ENCODE measurements around the gene FOXK2.
"Not testable (repeated sequence)": the region's sequence is repeated elsewhere in the genome, so short reads cannot be mapped to it uniquely, and the experiment has no call there.

The FOXK2 gene

DNA sequence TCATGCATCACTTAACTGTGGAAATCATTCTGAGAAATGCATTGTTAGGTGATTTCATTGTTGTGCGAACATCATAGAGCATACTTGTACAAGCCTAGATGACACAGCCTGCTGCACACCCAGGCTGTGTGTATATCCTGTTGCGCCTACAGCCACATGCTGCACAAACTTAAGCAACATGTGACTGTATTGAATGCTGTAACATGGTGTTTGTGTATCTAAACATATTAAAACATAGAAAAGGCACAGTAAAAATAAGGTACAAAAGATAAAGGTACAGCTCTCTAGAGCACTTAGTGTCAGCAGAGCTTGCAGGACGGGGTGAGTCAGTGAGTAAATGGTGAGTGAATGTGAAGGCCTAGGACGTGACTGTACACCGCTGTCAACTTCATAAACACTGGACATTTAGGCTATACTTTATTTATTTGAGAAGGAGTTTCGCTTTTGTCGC lies 11.9 kb downstream of the FOXK2 start:
- DNase-seq = no peak

DNA sequence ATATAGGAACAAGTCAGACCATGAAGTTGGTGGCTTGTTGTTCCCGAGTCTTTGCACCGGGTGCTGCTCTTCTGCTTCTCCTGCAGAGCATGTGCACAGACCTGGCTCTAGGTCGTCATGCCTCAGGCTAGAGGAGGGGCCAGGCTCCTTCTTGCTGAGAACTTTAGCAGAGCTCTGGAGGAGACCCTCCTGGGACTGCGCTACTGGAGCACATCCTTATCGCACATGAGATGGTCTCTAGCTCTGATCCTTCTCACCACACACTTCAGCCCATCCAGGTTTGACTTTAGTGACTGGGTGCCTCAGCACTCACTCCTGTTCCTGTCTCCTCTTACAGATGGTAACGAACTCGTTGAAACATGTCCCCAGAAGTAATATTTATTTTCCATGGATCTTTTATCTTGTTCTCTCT lies 14.9 kb downstream of the FOXK2 start:
- no peak for DNase-seq

- peak in 1 of 51 donors; percentile 12 for DNase-seq
Measured at GRCh38 chr17:82536512-82537201, 17.1 kb downstream of the FOXK2 start.

DNA sequence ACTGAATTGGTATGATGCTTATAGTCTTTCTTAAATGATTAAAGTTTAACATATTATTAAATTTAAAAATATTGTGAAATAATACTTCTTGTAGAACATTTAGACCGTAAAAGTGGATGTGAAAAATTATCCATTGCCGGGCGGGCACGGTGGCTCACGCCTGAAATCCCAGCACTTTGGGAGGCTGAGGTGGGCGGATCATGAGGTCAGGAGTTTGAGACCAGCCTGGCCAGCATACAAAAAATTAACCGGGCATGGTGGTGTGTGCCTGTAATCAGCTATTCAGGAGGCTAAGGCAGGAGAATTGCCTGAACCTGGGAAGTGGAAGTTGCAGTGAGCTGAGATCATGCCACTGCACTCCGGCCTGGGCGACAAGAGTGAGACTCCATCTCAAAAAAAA lies 17.7 kb downstream of the FOXK2 start:
- not testable (repeated sequence) for DNase-seq

GRCh38 chr17:82539076-82539475 lies 19.5 kb downstream of the FOXK2 start:
- not testable (repeated sequence) for DNase-seq

DNA sequence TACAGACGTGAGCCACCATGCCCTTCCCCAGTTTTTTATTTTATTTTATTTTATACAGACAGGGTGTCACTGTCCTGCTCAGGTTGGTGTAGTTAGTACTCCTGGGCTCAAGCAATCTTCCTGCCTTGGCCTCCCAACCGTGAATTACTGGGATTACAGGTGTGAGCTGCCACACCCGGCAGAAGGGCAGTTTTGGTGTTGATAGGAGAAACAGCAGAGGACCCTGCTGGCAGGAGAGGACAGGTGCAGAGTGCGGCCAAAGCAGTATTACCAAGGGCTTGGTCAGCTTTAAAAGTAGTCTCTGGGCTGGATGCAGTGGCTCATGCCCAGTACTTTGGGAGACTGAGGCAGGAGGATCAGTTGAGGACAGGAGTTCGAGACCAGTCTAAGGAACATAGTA lies 22.9 kb downstream of the FOXK2 start:
- DNase-seq = no peak

GRCh38 chr17:82544431-82545070 lies 25.0 kb downstream of the FOXK2 start:
- peak in 23 of 51 donors; percentile 14 to 48 (median 29) for DNase-seq

DNA sequence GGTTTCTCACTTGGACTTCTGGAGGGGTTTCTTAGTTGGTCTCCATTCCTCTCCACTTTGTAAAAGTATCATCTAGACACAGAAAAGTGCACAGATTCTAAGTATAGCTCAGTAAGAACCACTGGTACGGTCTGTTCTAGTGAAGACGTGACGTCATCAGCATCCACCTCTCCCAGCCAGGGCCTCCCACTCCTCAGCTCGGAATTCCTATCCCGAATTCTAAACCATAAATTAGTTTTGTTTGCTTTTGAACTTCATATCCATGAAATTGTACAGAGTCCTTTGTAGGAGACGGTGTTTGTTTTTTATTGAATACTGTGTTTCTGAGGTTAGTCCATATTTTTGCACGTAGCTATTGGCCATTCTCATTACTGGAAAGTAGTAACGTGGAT lies 25.5 kb downstream of the FOXK2 start:
- DNase-seq = peak in 2 of 51 donors; percentile 14 to 22

DNA sequence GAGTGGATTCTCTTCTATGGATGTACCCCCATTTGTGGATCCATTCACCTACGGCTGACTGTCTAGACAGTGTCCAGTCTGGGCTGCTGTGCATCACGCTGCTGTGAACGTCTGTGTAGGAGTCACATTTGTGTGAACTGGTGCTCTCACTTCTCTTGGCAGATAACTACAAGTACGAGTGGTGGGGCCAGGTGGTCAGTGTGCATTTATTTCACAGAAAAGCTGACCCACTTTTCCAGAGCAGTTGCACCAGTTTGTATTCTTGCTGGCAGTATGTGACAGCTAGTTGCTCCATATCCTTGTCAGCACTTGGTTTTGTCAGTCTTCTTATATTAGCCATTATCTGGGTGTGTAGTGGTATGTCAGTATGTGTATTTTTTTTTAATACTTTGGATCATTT lies 28.4 kb downstream of the FOXK2 start:
- DNase-seq = no peak

GRCh38 chr17:82548681-82549303 lies 29.3 kb downstream of the FOXK2 start:
- peak in 3 of 51 donors; percentile 14 to 26 (median 18) for DNase-seq

DNA sequence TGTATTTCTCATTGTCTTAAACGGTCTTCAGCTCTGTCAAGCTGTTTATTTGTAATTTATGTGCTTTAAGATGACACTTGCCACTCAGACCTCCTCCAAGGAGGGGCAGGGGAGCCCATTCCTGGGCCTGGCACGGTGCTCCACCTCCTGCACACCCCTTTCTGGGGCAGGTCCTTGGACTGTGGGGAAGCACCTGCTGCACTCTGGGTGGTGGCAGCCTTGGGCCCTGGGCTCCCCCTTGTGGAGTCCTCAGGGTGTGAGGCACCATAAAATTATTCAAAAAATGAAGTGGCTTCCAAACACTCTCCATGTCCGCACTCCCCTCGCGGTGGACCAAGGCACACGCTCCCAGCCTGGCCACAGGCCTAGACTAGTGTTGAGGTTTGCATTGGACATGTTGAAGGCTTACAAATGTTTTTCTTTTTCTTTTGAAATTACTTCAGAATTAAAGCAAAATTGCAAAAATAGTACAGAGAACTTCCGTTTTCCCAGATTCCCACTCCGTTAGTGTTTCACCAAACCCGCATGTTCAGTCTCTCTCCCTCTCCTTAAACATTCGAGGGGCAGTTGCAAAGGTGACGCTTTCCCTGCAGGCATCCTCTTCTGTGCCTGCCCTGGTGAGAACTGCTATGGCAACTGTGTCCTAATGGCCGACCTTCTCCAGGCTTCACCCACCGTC lies 32.4 kb downstream of the FOXK2 start:
- DNase-seq = peak in 30 of 51 donors; percentile 15 to 50 (median 35)

DNA sequence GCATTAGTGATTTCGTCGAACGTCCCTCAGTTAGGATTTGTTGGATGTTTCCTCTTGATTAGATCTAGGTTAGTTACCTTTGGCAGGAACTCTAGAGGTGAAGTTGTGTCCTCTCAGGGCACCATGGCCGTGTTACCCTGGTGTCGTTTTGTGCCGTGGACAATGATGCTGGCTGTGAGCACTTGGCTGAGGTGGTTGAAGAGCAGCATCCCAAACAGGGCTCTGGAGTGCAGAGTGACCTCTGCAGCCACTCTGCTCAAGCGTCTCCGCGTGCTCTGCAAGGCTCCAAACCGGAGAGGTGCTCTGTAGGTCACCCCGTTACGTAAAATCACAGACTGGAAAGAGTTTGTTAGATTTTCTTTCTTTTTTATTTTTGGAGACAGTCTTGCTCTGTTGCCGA lies 33.0 kb downstream of the FOXK2 start:
- DNase-seq = no peak

DNA sequence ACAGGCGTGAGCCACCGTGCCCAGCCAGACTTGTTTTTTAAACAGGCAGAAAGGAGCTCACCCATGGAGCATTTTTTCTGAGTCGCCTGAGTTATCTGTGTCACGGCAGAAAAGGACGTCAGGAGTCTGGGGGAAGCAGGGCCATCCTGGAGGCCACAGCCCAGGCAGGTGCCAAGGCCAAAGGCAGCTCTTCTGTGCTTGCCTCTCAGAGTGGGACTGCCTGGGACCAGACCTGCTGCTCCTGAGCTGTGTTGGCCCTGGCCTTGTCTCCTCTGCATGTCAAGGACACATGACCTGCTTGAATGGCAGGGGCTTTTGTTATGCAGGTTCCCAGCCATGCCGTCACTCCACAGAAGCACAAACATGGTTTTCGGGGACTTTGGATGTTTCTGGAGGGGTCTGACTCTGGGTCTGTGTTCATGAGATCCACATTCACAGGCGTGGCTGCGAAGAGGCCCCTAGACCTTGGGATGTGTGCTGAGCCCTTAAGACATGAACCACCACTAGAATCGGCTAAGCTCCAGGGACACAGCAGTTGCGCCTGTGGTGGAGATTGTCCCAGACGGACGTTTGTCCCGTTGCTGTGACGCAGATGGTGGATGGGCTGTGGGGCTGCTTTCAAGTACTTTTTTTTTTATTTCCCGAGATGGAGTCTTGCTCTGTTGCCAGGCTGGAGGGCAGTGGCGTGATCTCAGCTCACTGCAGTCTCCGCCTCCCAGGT lies 33.8 kb downstream of the FOXK2 start:
- peak in 12 of 51 donors; percentile 10 to 56 (median 28) for DNase-seq

DNA sequence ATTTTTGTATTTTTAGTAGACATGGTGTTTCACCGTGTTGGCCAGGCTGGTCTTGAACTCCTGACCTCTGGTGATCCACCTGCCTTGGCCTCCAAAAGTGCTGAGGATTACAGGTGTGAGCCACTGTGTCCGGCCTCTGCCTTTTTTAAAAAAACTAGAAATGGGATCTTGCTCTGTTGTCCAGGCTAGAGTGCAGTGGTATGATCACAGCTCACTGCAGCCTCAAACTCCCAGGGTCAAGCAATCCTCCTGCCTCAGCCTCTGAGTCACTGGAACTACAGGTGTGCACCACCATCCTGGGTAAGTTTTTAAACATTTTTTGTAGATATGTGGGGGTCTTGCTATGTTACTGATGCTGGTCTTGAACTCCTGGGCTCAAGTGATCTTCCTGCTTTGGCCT lies 38.0 kb downstream of the FOXK2 start:
- not testable (repeated sequence) for DNase-seq

GRCh38 chr17:82559566-82560251 lies 40.2 kb downstream of the FOXK2 start:
- DNase-seq = no peak

DNA sequence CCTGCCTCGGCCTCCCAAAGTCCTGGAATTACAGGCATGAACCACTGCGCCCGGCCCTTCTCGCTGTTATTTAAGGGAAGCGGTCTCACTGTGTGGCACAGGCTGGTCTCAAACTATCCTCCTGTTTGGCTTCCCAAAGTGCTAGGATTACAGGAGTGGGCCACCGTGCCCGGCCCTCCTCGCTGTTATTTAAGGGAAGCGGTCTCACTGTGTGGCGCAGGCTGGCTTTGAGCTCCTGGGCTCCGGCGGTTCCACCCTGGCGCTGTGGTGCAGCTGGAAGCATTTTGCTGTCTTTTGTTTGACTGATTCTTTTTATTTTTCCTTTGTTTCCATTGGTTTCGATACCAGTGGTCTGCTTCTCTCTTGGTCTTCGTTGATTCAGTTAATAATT lies 40.7 kb downstream of the FOXK2 start:
- DNase-seq = peak in 4 of 51 donors; percentile 20 to 38 (median 36)

DNA sequence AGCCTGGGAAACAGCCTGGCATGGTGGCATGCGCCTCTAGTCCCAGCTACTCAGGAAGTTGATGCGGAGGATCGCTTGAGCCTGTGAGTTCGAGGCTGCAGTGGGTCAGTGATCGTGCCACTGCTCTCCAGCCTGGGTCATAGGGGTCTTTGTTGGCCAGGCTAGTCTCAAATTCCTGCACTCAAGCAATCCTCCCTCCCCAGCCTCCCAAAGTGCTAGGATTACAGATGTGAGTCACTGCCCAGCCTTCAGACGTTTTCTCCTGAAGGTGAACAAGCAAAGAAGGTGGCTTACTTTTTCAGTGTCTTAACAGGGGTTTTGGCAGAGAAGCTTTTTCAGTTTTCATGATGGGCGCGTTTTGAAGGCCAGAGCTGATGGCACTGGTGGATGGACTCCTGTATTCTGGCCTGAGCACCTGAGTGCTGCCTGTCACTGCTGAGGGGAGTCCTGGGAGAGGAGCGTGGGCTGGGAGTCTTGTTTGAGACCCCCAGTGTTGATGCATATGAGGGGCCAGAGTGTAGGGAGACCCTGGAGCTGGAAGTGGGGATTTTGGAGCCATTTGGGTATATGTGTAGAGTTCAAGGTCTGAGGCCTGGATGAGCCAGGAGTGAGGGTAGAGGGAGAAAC lies 41.4 kb downstream of the FOXK2 start:
- DNase-seq = no peak

GRCh38 chr17:82561429-82562035 lies 42.0 kb downstream of the FOXK2 start:
- peak in 17 of 51 donors; percentile 6 to 62 (median 35) for DNase-seq

DNA sequence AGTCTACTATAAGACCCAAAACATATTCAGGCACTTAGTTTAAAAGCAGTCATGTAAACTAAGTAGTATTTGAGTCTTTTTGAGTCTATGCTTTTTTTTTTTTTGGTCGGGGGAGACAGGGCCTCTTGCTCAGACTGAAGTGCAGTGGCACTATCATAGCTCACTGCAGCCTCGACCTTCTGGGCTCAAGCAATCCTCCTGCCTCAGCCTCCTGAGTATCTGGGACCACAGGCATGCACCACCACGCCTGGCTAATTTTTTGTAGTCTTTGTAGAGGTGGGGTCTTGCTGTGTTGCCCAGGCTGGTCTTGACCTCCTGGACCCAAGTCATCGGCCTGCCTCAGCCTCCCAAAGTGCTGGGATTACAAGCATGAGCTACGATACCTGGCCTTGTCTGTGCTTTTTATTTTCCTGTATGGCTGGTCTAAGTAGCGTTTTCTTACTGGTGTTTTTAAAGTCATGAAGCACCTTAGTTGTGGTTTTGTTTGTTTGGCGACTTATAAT lies 43.2 kb downstream of the FOXK2 start:
- not testable (repeated sequence) for DNase-seq

DNA sequence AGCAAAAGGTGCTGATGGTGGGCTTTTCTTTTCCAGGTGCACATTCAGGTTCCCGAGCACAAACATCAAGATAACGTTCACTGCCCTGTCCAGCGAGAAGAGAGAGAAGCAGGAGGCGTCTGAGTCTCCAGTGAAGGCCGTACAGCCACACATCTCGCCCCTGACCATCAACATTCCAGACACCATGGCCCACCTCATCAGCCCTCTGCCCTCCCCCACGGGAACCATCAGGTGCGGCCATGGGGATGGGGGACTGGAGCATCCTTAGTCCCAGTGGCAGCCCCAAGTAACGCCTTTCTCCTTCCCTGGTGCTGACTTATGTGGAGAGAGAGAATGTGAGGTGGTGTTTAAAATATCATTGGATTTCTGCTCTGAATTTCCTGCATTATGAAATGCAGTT lies 43.8 kb downstream of the FOXK2 start:
- DNase-seq = no peak
